AG10803 (cell line): ENCODE measurements around the gene BLOC1S4.

Experiments used
- DNase-seq: peaks from one replicate; pipeline ENCODE4 v3.0.0; 2010; ENCODE audit warnings: low read depth
- H3K4me3 ChIP-seq: 2 replicates; pipeline ENCODE4 v1.5.1; 2011; ENCODE audit warnings: mild to moderate bottlenecking, low read length, control low read depth
- TF ChIP-seq, protein P1 (sequence below): conservative IDR thresholded peaks from 2 replicates; pipeline ENCODE4 v1.5.1; 2011; ENCODE audit warnings: mild to moderate bottlenecking, low read length, control low read depth, inconsistent platforms

The BLOC1S4 gene

GRCh38 chr4:6686104-6686787, 29.7 kb upstream of the BLOC1S4 start:
- no peak for DNase-seq
- TF ChIP-seq, protein P1, sequence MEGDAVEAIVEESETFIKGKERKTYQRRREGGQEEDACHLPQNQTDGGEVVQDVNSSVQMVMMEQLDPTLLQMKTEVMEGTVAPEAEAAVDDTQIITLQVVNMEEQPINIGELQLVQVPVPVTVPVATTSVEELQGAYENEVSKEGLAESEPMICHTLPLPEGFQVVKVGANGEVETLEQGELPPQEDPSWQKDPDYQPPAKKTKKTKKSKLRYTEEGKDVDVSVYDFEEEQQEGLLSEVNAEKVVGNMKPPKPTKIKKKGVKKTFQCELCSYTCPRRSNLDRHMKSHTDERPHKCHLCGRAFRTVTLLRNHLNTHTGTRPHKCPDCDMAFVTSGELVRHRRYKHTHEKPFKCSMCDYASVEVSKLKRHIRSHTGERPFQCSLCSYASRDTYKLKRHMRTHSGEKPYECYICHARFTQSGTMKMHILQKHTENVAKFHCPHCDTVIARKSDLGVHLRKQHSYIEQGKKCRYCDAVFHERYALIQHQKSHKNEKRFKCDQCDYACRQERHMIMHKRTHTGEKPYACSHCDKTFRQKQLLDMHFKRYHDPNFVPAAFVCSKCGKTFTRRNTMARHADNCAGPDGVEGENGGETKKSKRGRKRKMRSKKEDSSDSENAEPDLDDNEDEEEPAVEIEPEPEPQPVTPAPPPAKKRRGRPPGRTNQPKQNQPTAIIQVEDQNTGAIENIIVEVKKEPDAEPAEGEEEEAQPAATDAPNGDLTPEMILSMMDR, result no peak
- no peak overlapping the region for H3K4me3 ChIP-seq

- no peak for DNase-seq
- TF ChIP-seq, protein P1, result no peak
- no peak overlapping the region for H3K4me3 ChIP-seq
Observed at GRCh38 chr4:6687947-6688878, 27.8 kb upstream of the BLOC1S4 start.

GRCh38 chr4:6688879-6689505, 27.0 kb upstream of the BLOC1S4 start:
- peak; percentile 86 for DNase-seq
- H3K4me3 ChIP-seq, result no peak overlapping the region
- TF ChIP-seq, protein P1, result peak; percentile 14; the same call in 1 of the 2 replicates

DNA sequence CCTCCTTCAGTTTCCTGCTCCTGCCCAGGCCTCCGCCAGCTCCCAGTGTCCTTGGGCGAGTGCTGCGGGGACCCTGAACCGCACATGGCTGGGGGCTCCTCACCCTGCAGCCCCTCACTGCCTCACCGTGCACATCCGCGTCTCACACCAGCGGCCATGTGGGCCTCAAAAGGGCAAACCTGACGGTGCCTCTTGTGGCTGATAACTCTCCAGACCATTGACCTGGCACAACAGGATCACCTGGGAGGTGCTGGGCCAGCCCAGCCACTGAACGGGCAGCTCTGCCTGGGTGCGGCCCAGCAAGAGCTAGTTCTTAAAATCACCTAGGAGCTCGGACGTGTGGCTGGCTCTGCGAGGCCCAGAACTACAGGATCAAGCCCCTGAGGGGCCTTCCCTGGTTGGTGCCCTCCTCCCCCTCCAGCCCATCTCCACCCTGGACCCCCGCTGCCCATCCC, 26.4 kb upstream of the BLOC1S4 start:
- TF ChIP-seq, protein P1, result no peak
- DNase-seq, result no peak
- H3K4me3 ChIP-seq, result no peak overlapping the region

DNA sequence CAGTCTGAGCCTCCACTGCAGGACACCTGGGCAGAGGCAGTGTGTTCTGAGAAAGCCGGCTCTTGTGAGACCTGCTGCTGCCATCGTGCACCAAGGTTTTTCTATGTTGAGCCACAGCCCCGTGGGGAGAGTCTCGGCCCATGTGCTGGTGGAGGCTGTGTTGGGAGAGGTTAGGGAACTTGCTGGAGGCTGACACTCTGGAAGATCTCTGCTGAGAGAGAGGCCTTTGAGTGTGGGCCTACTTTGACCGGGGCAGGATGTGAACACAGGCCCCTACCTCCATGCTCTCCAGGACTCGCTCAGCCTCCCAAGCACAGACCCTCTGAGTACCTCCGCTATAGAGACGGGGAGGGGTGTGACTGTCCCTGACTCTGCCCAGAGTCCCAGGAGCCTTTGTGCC, 23.6 kb upstream of the BLOC1S4 start:
- no peak overlapping the region for H3K4me3 ChIP-seq
- TF ChIP-seq, protein P1, result no peak
- no peak for DNase-seq

- H3K4me3 ChIP-seq, result no peak overlapping the region
- DNase-seq, result peak; percentile 41
- TF ChIP-seq, protein P1, result no peak
Observed at GRCh38 chr4:6692806-6693205, 23.2 kb upstream of the BLOC1S4 start.
